Fibroblast of pulmonary artery (primary cell): ENCODE measurements around the gene COL4A1.

Experiments
- DNase-seq: peaks from one replicate; pipeline ENCODE4 v3.0.0-alpha.2; 2010; ENCODE audit warnings: low read depth
- H3K4me3 ChIP-seq: replicated peaks from 2 replicates; pipeline ENCODE4 v1.5.1; 2011; ENCODE audit warnings: low read depth, mild to moderate bottlenecking, control low read depth, low read length, moderate library complexity
- CTCF ChIP-seq: IDR thresholded peaks from 2 replicates; pipeline ENCODE4 v1.5.1; 2011; ENCODE audit warnings: mild to moderate bottlenecking, control low read depth, low read length, inconsistent platforms; ENCODE audit errors: missing control alignments

The COL4A1 gene

DNA sequence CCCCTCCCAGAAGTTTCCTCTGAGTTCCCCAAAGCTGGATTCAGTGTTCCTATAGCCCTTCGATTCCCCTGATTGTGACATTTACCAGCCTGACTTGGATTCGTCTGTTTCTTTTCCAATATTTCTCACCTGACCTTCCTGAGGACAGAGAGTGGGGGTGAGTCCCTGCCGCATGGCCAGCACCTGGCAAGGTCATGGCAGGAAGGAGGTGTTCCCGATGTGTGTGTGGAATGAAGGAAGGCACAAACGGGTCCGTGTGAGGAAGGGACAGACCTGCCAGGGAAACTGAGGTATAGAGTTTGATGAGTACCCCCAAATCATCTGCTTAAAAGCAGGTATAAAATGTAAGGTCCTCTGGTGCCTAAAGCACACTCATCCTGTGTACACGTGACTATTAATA lies 3.3 kb downstream of the COL4A1 start:
- DNase-seq, result no peak
- TF ChIP-seq CTCF, result no peak
- H3K4me3 ChIP-seq, result no peak overlapping the region

DNA sequence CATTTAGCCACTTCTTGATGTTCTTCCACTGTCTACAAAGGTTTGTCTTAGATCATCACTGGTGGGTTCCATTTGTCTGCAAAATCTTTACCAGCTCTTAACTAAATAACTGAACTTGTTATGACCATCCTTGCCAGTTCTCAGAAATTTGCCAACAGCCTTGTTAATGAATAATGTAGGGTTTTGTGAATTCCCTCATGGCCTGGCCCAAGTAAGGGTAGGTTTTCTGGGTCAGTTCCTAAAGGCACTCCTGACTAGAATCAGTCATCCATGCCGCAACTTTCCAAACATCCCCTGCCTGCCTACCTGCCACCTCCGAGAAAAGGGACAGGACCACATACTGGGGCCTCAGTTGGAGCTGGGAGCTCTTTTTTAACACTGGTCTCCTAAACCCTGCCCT lies 4.0 kb downstream of the COL4A1 start:
- no peak overlapping the region for H3K4me3 ChIP-seq
- DNase-seq, result no peak
- TF ChIP-seq CTCF, result no peak

GRCh38 chr13:110301606-110302553 lies 5.1 kb downstream of the COL4A1 start:
- H3K4me3 ChIP-seq, result no peak overlapping the region
- peak; percentile 80 for DNase-seq
- no peak for TF ChIP-seq CTCF

GRCh38 chr13:110301083-110301482 lies 5.9 kb downstream of the COL4A1 start:
- no peak for DNase-seq
- no peak overlapping the region for H3K4me3 ChIP-seq
- no peak for TF ChIP-seq CTCF

DNA sequence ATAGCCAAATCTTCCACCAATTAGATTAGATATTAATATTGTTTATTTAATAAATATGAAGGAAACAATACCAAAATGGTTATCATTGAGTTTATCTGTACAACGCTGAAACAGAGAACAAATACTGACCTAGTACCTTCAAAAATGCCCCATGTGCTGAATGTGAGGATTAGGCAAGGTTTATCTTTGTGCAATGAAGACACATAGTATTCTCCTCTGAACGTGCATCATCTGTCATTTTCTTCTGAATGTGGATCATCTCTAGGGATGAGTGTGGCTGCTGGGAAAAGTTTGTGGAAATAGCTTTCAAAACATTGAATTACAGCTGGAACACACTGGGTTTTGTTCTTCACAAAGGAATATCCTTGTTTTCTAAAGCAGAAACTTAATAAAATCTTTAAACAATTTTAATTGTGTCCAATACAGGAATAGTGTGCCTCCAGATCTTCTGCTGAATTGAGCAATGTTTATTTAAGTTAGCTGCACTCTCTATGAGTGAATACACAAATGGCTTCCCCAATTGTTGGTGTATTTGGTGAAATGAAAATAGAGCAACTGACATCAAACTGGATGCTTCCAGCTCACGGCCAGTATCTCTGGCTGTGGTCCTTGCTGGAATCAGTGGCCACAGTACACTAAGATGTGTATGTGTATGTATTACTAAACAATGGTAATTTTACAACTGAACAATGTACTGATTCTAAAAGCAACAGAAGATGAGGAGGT lies 6.7 kb downstream of the COL4A1 start:
- no peak for TF ChIP-seq CTCF
- DNase-seq, result no peak
- no peak overlapping the region for H3K4me3 ChIP-seq

DNA sequence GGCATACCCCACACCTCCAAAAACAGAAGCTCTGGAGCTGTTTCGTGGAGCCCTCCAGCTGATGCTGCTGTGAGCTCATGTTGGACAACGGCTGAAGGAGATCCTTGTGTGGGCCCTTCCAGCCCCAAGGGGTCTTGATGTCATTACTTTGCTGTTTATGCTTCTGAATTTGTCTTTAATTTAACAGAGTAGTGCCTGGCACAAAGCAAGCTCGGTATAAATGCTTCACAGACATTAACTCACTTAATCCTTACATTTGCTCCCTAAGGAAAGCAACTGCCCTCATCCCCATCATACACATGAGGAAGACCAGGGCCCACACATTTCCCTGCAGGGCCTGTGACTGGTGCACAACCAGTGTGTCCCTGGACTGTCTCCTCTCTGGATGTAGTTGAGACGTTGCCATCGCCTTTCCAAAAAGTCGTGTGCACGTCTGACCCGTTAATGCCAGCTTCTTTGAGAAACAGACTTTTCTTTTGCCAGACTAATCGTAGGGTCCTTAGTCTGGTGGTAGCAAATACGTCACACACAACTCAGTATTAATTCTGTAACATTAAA lies 7.6 kb downstream of the COL4A1 start:
- H3K4me3 ChIP-seq, result no peak overlapping the region
- DNase-seq, result no peak

More for the DNA sequence above, 7.6 kb downstream of the COL4A1 start:
- no peak for TF ChIP-seq CTCF
